HG02970 (cell line): Measurements from ENCODE around the gene KRT77.
"Not testable (repeated sequence)": the region's sequence is repeated elsewhere in the genome, so short reads cannot be mapped to it uniquely, and the experiment has no call there.

Experiments used
- ATAC-seq: cut with Tn5 transposase; IDR thresholded peaks from one replicate; pipeline ENCODE4 v1.9.1; 2021; ENCODE audit warnings: mild to moderate bottlenecking, moderate library complexity, moderate number of reproducible peaks; ENCODE audit not compliant: unreplicated experiment, low FRiP score

The KRT77 gene

DNA sequence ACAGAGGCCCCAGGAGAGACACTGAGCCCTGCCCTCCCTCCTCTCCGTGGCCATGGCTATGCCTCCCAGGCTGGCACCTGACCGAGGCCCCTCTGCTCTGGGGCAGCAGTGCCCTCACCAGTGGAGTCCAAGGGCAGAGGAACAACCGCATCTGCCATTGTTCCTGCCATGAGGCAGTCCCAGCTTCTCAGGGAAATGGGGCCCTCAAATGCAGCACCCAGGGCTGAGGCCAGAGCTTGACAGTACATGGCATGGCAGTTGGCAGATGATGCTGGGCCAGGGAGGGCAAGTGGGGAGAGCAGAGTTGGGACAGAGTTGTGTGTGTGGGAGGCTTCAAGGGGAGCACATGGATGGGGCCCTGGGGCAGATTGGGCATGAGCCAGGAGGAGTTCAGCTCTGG is 21.1 kb upstream of the KRT77 start:
- ATAC-seq = no peak

DNA sequence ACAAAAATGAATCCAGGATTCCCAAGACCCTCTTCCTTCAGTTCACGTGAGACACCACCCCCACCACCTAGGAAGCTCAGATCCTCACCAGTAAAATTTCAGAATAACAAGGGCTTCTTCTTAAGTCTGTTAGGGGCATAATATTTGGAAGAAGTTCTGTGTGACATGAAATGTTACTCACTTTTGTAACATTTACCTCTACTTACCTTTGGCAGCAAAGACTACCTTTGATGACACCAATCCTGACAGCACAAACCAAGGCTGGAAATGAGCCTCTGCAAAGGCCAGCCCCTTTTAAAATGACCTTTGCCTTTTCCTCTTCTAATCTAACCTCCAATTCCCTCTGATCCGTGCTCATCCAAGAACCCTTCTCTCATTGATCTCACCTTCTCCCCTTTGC is 19.4 kb upstream of the KRT77 start:
- ATAC-seq = no peak

DNA sequence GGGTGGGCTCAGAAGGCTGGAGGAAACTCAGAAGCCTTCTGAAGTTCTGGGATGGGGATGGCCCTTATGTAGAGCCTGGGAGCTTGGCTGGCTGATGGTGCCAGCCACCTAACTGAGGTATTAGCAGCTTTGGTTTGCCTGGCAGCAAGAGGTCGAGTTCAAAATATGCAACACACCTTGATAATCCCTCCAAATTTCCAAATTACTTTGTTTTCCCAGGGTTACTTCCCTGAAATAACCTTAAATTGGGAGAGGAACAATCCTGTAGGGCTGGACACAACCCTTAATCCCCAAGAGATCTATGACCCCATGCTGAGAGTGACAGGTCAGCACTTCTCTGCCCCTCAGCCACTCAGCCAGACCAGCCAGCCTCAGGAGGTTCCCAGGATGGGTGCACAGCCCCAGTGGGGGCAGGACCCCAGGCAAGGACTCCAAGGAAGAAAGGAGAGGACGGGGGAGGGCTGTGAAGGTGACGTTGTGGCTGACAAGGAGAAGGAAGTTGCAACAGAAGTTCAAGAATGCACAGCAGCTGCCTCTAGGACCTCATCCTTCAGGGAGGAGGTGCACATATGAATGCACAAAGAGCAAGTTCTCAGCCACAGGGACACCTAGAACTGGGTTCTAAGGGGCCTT is 18.6 kb upstream of the KRT77 start:
- ATAC-seq = no peak

DNA sequence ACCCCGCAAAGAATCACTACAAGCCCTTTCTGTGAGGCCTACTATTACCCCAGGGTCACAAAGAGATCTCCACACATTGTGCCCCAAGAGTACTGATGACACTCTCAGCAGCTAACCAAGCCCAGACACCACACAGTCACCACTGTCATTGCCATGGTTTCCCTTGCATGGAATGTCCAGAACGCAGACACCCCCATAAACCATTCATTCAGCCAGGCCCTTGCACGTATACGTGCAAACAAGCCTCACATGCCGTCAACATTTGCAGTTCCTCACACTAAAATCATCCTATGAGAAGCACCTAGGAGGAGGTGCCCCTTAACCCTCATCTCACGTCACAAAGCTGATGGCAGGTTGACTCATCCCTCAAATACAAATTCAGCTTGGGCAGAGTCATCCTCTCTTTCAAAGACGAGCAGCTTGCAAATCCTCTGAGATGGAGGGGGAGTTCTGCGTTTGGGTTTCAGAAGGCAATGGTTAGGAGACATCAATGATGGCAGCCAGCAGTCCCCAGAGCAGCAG is 17.1 kb upstream of the KRT77 start:
- ATAC-seq = no peak

DNA sequence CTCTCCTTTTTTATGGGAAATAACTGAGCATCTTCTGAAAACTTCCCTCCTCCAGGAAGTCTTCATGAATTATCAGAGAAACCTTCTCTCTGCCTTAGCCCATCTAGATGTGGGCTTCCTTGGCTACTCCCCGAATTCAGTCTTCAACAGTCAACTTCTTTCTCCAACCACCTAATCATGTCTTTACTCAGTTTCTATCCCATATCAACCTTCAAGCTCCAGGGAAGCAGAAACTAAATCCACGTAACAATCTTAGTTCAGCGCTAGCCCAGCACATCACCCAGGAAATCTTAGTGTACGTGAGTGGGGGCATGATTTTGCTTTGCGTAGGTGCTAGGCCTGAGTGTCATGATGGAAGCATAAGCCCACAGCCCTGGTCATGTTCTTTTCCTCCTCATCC is 12.7 kb upstream of the KRT77 start:
- ATAC-seq = no peak

DNA sequence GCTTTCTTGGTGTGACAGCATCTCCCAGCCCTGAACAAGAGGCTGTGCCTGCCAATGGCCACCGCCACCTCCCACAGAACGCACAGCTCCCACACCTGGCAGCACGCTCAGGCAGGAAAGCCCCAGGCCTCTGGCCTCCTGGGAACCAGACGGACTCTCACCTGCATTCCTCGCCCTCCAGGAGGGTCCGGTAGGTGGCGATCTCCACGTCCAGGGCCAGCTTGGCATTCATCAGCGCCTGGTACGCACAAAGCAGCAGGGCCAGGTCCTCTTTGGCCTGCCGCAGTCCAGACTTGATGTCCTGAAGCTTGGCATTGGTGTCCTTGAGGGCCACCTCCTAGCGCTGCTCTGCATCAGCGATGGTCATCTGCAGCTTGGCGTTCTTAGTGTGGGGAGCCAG is 12.1 kb upstream of the KRT77 start:
- ATAC-seq = no peak

DNA sequence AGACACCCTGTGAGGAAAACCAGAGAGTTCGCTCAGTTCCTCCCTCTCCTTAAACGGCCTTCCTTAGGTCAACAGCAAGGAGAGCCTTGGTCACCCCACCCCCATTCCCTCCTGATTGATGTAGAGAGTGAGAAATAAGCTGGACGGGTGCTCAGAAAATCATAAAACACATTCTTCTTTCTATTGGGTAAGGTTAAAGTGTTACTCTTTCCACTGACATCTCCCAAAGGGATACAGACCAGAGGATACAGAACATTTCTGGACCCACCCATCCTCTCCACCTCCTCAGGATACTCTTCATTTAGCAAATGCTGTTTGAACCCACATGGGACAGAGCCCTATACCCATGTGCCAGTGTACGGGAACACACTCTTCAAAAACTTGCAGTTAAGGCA is 11.6 kb upstream of the KRT77 start:
- ATAC-seq = no peak

DNA sequence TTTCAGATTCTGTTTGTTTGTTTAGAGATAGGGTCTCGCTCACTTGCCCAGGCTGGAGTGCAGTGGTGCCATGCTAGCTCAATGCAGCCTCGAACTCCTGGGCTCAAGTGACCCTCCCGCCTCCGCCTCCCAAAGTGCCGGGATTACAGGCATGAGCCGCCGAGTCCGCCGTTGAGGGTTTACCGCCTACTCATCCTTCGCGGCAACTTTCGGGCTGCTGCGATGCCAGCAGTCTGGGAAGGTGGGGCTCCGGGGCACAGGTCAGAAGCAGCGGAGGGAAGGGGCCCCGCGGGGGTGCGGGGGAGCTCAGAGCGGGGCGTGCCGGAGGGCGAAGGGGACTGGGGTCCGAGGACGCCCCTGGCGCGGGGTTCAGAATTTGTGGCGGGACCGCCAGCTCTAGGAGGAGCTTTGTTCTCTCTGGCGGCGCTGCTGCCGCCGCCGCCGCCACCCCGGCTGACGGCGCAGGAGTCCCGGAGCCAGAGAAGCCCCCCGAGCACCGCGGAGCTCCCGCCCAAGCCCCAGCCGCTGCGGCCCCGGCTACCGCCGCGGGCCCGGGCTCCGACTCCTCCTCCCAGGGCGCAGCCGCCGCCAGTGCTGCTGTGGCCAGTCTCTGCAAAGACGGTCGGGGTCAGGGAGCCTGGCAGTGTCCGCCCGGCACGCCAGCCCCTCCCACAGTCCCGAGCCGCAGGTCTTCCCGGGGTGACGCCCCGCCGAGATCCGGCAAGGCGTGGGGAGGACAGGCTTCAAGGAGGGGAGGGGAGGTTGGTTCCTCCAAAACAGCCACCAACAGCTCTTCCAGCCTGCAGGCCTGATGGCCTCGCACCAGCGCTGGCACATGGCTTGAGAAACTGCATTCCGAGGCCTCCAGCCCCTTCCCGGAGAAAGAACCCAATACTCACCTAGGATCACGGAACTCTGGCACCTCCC is 10.9 kb upstream of the KRT77 start:
- no peak for ATAC-seq

DNA sequence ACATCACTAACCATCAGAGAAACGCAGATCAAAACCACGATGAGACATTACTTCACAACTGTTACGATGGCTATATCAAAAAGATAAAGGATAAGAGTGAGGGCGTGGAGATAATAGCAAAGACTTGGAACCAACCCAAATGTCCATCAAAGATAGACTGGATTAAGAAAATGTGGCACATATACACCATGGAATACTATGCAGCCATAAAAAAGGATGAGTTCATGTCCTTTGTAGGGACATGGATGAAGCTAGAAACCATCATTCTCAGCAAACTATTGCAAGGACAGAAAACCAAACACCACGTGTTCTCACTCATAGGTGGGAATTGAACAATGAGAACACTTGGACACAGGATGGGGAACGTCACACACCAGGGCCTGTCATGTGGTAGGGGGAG is 8.8 kb upstream of the KRT77 start:
- not testable (repeated sequence) for ATAC-seq

DNA sequence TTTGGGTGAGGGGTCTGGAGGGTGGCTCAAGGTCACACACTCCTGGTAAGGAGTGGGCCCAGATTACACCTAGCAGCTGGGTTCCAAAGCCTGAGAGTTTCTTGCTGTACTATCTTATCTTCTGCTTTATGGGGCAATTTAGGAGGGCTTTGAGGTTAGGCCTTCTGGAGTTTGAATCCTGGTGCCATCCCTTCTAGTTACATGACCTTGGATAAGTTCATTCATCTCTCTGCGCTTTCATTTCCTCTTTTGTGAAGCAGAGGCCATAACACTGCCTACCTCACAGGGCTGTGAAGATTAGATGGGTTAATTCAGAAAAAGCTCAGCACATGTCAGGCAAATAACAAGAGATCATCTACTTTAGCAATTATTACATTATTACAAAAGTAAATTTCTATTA is 7.4 kb upstream of the KRT77 start:
- no peak for ATAC-seq

DNA sequence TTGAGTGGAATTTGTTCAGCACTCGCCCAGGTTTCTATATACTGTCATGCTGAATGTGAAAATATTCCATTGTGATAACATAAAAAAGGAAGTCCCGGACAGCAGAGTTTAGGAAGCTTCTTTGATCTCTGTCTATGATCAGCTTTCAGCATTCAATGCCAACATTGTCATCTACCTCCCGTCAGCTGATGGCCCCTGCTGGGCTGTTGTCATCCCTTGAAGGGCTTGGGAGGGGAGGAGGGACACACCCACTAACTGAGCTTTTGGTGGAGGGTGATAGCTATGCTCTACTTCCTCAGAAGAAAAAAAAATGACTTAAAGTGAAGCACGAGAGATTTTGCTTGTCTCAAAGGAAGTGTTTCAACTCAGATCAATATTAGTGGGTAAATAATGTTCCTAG is 4.7 kb upstream of the KRT77 start:
- no peak for ATAC-seq

DNA sequence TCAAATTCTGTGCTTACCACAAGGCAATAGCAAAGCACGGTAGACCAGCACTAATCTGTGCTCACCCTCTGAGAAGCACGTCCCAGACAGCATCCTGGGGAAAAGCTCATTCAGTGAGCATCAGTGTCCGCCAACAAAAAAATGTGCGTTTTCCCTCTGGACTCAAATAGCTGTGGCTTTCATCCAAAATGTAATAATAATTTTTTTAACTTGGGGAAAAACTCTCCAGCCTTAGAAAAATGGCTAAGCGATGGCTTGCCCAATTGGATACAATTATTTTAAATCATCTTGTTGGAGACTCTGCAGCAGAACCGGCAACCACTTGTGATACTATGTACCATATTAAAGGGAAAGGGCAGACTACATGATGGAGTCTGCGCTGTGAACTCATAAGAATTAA is 1.1 kb upstream of the KRT77 start:
- ATAC-seq = no peak

DNA sequence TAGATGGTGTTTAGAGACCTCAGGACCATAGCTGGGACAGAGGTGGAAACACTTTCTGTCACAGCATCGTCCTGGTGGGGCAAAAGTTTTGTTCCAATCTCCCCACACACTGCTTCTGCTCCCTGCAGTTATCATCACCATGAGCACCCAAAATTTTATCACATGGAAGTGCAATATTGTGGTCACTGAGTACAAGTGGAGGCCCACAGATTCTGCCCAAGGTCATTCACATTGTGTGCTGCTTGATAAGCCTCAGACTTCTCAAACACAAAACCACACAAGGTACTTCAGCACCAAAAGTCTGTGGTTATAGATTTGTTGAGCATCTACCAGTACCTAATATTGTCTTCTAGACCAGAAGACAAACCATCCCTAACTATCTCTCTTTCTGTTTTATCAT is 554 bp upstream of the KRT77 start:
- ATAC-seq = no peak

DNA sequence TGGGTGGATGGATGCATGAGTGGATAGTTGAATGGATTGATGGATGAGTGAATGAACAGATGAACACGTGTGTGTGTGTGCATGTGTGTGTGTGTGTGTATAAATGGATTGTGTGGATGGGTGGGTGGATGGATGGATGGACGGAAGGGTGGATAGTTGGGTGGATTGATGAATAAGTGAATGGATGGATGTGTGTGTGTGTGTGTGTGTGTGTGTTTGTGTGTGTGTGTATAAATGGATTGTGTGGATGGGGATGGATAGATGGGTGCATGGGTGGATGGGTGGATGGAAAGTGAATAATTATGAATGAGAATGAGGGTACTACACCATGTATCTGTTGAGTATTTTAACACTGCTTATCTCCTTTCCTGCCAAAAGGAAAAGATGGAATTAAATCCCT is 986 bp downstream of the KRT77 start:
- no peak for ATAC-seq

DNA sequence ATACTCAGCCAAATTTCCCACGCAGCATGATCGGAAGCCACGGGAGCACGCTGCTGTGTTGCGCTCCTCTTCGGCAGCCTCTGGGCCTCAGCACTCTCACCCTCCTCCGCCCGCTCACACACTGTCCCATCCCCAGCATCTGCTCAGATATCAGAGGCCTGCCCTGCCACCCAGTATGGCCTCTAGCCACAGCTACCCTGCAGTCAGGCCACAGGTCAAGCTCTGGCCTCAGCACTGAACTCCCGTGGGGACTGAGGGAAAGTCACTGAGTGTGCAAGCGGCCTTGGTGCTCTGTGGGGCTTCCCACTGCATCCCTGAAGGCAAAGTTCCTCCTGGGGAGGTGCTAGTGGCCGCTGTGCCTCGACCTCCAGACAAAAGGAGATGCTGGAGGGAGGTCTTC is 2.0 kb downstream of the KRT77 start:
- ATAC-seq = no peak

DNA sequence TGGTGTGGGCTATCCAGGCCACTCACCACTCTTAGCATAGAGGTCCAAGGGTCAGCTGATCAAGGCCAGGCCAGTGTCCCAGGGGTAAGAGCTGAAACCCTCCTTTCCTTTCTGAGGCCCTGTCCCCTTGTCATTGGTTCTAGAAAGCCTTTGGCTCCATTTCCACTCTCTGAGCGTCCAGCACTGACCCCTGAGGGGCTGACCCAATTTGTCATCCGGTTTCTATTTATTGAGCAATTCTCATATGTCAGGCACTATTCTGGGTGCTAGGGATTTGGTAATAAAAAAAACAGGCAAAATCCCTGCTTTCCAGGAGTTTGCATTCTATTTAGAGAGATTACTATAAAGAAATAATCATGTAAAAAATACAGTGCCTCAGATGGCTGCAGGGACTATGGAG is 3.4 kb downstream of the KRT77 start:
- ATAC-seq = no peak

DNA sequence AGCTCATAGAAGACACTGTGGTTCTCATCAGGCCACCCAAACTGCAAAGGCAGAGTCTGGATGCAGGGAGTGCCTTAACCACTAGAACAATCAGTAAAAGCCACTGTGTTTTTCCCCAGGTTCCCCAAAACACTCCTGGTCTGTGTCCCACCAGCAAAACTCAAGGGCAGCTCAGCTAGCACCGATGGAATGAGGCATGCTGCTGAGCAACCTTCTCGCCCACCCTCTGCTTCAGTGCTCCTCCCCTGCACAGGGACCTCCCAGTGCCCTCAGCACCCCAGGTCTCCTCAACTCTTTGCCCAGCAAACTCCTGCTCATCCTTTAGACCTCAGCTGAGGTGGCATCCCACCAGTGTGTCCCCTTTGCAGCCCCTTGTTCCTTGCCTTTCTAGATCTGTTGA is 4.0 kb downstream of the KRT77 start:
- ATAC-seq = no peak

DNA sequence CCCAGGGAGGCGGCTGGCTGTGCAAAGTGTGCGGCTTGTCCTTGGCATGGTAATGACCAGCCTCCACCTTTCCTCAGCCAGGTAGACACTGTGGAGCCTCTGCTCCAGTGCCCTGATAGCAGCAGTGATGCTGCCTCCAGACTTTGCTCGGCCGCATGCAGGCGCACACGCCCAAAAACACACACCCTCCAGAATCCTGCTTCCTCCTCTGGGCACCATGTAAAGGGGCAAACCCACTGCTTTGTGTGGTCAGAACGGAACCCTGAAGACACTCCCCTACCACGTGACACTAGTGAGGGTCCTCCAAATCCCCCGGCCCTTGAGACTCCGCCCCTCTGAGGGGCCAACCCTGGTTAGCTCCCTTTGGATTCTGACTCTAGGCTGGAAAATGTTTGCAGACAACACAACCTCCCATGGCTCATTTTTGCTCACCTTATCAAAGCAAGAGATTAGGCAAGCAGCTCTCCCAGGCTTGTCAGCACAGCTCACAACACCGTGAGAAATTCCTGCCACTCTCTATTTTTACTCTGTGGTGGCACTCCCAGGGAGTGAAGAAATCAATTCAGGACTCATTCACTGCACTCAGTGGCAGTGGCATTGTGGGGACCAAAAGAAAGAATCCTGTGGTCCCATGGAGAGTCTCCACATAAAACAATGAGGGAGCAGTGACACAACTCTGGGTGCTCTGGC is 4.5 kb downstream of the KRT77 start:
- no peak for ATAC-seq

DNA sequence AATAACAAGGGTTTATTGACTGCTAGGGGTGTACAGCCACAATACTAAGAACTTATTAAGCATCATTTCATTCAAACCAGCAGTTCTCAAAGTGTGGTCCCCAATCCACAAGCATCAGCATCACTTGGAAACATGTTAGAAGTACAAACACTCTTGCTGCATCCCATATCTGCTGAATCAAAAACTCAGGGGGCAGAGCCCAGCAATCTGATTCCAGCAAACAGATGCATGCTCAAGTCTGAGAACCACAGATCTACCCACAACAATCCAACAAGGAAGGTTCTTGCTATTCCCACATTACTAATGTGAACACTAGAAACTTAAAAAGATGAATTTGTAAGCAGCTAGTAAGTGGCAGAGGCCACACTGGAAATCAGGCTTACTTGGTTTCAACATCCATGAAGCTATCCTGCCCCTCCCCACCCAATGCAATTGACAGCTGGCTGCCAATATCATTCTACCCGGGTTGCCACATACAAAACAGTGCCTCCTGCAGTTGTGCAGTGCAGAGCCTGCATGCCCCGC is 6.2 kb downstream of the KRT77 start:
- ATAC-seq = no peak

DNA sequence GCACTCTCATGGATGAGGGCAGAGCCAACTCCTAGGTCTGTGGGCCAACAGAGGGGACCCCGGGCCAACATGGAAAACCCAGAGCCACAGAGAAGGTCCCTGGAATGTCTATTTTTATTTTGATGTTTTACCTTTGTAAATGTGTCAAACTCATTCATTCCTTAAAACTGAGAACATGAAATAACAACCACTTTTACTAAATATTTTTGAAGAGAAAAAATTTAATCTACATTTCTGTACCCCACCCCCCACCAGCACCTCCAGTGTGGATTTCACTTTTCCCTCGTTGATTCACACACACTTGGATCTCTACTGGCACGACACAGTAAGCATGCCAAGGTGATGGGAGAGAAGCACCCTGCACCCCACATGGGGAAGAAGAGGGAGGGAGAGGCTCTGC is 6.7 kb downstream of the KRT77 start:
- no peak for ATAC-seq

DNA sequence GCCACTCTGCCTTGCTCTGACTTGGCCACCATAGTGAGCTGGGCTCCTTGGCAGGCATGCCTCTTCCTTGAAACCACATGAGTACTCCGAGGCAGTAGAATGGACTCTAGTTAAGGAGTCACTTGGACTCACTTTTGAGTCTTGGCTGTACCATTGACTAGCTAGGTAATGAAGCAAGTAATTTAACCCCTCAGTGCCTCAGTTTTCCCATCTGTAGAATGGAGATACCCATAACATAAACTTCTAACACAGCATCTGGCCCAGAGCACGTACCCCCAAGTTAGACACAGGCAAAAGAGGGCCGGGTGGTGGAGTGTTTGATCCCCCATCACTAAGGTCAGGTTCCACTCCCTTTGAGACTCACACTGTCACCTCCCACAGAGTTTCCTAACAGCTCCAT is 8.3 kb downstream of the KRT77 start:
- no peak for ATAC-seq
